SJSA1 (cell line): ENCODE data around the gene BUB1B. TPM values are rescaled to one million over a fixed set of nuclear protein-coding genes. Genes with fewer than 3 reads are reported as not detected.

ENCODE experiments used
- DNase-seq, 2 experiments: peaks; one replicate each; pipeline ENCODE4 v3.0.0-alpha.2; 2015 to 2020; ENCODE audit warnings: low spot score in 2 of 2, low read depth in 1 of 2
- H3K27ac ChIP-seq: fragments of 250-450 bp; sonication (Bioruptor Pico); 2 replicates; pipeline ENCODE4 v1.5.1; 2020; ENCODE audit warnings: mild to moderate bottlenecking, moderate library complexity
- H3K27me3 ChIP-seq: fragments of 250-450 bp; sonication (Bioruptor Pico); replicated peaks from 2 replicates; pipeline ENCODE4 v1.5.1; 2020; ENCODE audit warnings: mild to moderate bottlenecking, moderate library complexity
- H3K36me3 ChIP-seq: fragments of 250-450 bp; sonication (Bioruptor Pico); 2 replicates; pipeline ENCODE4 v1.5.1; 2020; ENCODE audit warnings: mild to moderate bottlenecking
- H3K4me1 ChIP-seq: fragments of 250-450 bp; sonication (Bioruptor Pico); replicated peaks from 2 replicates; pipeline ENCODE4 v1.6.1; 2021; ENCODE audit warnings: mild to moderate bottlenecking
- H3K4me3 ChIP-seq: fragments of 250-450 bp; sonication (Bioruptor Pico); 2 replicates; pipeline ENCODE4 v1.5.1; 2020; ENCODE audit warnings: mild to moderate bottlenecking
- H3K9me3 ChIP-seq: fragments of 250-450 bp; sonication (Bioruptor Pico); replicated peaks from 2 replicates; pipeline ENCODE4 v1.5.1; 2020; ENCODE audit warnings: mild to moderate bottlenecking
- total RNA-seq: library from RNA; depleted of rRNA; stranded (reverse); fragments of >200 nt; shearing (Covaris generic); gene quantifications from 2 replicates; pipeline ENCODE4 v1.2.3, GENCODE V29; 2014; rRNA removed

BUB1B gene
- total RNA-seq, 1 experiment from 2014 or later = 91.0 TPM

- Histone ChIP-seq H3K27ac (no peak overlapping the region), H3K9me3 (no peaks in the 10 kb centered on the region), H3K4me3 (no peak overlapping the region), H3K36me3 (peaks cover 33% of the 10 kb centered on the region), H3K27me3 (no peaks in the 10 kb centered on the region), H3K4me1 (peaks cover 26% of the 10 kb centered on the region)
- no peak for DNase-seq
Measured at GRCh38 chr15:40269604-40270003, 108.7 kb downstream of the BUB1B start.

DNA sequence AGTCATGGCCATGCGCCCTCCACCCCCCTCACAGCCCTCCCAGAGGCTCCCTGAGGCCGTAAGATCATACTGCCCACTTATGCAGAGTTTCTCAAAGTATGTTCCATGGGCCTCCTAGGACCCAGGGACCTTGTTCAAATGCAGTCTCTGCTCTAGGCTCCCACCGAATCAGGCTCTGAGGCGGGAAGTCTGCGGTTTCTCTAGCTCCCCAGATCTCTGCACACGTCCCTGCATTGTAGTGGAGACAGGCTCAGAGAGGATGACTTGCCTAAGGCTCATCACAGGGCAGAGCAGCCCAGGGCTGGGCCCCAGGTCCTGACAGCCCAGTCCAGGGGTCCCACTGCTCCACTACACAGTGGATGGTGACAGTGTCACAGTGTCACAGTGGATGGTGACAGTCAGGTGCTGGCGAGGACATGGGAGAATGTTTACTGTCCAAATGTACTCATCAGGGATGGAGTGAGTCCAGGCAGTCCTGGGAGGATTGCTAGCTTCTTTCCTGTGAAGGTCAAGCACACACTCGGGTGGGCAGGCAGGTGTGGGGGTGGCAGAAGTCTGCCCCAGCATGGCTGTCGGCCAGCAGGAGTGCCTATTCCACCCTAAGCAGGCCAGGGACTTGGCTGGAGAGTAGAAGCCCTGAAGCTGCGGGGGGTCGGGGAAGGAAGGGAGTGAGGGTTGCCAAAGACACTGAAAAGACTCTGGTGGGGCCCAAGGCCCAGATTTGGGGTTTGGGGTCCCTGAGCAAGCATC, 109.6 kb downstream of the BUB1B start:
- H3K36me3 ChIP-seq = peaks cover 38% of the 10 kb centered on the region
- DNase-seq = no peak
- no peak overlapping the region for H3K27ac ChIP-seq
- H3K9me3 ChIP-seq = no peaks in the 10 kb centered on the region
- H3K4me3 ChIP-seq = no peak overlapping the region
- no peaks in the 10 kb centered on the region for H3K27me3 ChIP-seq
- peaks cover 26% of the 10 kb centered on the region for H3K4me1 ChIP-seq

Other genes with a start within 250 kb of the BUB1B start
- gene GPR176, start 240.8 kb upstream of the BUB1B start, total RNA-seq = 69.5 and 117 TPM in 2 replicates
- 31.4 and 59.9 TPM in 2 replicates for gene EIF2AK4, start 227.0 kb upstream of the BUB1B start, total RNA-seq
- gene SRP14, start 121.9 kb upstream of the BUB1B start, total RNA-seq = 355 and 405 TPM in 2 replicates
- gene BMF, start 52.2 kb upstream of the BUB1B start, total RNA-seq = 3.2 and 6.2 TPM in 2 replicates
- gene PAK6, start 78.0 kb downstream of the BUB1B start, total RNA-seq = 0.05 and 0.09 TPM in 2 replicates
- gene ANKRD63, start 122.0 kb downstream of the BUB1B start, total RNA-seq = 11.4 and 13.6 TPM in 2 replicates
- 34.8 and 61.9 TPM in 2 replicates for gene PLCB2, start 146.9 kb downstream of the BUB1B start, total RNA-seq
- gene INAFM2, start 162.6 kb downstream of the BUB1B start, total RNA-seq = 89.8 and 101 TPM in 2 replicates
- gene CCDC9B, start 179.9 kb downstream of the BUB1B start, total RNA-seq = 29.5 and 39.0 TPM in 2 replicates
- gene PHGR1, start 190.0 kb downstream of the BUB1B start, total RNA-seq = not detected in 2 replicates
- gene DISP2, start 197.2 kb downstream of the BUB1B start, total RNA-seq = 0.21 and 0.28 TPM in 2 replicates
- 63.7 and 96.6 TPM in 2 replicates for gene KNSTRN, start 221.7 kb downstream of the BUB1B start, total RNA-seq
- gene IVD, start 244.7 kb downstream of the BUB1B start, total RNA-seq = 22.3 and 25.3 TPM in 2 replicates